SK-N-SH (cell line): ENCODE data around the gene CREB3L1. TPM values are rescaled to one million over a fixed set of nuclear protein-coding genes. Genes with fewer than 3 reads are reported as not detected.

Experiments used
- CTCF ChIA-PET: fragments of 300-600, 350-600 bp; formaldehyde crosslinking; extraction: SDS; loops from one replicate; lab custom pipeline; 2021; lab: Yijun Ruan, JAX
- POLR2A ChIA-PET: fragments of 350-600 bp; sonication (Branson Sonifier 250); formaldehyde crosslinking; extraction: SDS; loops from one replicate; lab custom pipeline; 2020; ENCODE audit warnings: antibody characterized with exemption, inconsistent platforms; lab: Yijun Ruan, JAX
- DNase-seq: peaks from one replicate; pipeline ENCODE4 v3.0.0; 2012
- H2AFZ ChIP-seq: fragments of 200-600 bp; sonication (generic); 2 replicates; pipeline ENCODE4 v1.8.1; 2016; ENCODE audit warnings: antibody characterized with exemption, mild to moderate bottlenecking, low read depth
- H3F3A ChIP-seq: fragments of 200-600 bp; sonication (generic); replicated peaks from 2 replicates; pipeline ENCODE3; 2016; ENCODE audit warnings: antibody characterized with exemption, mild to moderate bottlenecking; ENCODE audit not compliant: insufficient read depth
- H3K27ac ChIP-seq, 2 experiments: fragments of 200-500 bp in 1 of 2; fragments of 200-600 bp in 1 of 2; sonication (Bioruptor generic) in 1 of 2; sonication (generic), shearing (Covaris generic) in 1 of 2; 2 replicates each; pipeline versions ENCODE4 v1.5.1 to v1.6.1; 2014 to 2016; ENCODE audit warnings: low read depth in 2 of 2, inconsistent platforms in 1 of 2, low read length in 1 of 2, mild to moderate bottlenecking in 1 of 2, mixed read lengths in 1 of 2
- H3K27me3 ChIP-seq: fragments of 200-600 bp; sonication (generic), shearing (Covaris generic); 2 replicates; pipeline ENCODE4 v1.6.1; 2016; ENCODE audit warnings: mixed run types; ENCODE audit not compliant: insufficient read depth
- H3K36me3 ChIP-seq, 2 experiments: fragments of 200-500 bp in 1 of 2; fragments of 200-600 bp in 1 of 2; sonication (Bioruptor generic) in 1 of 2; sonication (generic) in 1 of 2; replicated peaks in 1 of 2; 2 replicates each; pipeline versions ENCODE3 to v1.5.1; 2014 to 2016; ENCODE audit warnings: low read length in 1 of 2, mild to moderate bottlenecking in 1 of 2; ENCODE audit not compliant: insufficient read depth in 2 of 2, control insufficient read depth in 1 of 2
- H3K4me1 ChIP-seq, 2 experiments: fragments of 200-500 bp in 1 of 2; fragments of 200-600 bp in 1 of 2; sonication (Bioruptor generic) in 1 of 2; sonication (generic), shearing (Covaris generic) in 1 of 2; 2 replicates each; pipeline versions ENCODE4 v1.5.1 to v1.6.1; 2014 to 2016; ENCODE audit warnings: low read depth in 1 of 2, low read length in 1 of 2, mixed run types in 1 of 2; ENCODE audit not compliant: insufficient read depth in 2 of 2, control insufficient read depth in 1 of 2
- H3K4me2 ChIP-seq: fragments of 200-600 bp; sonication (generic), shearing (Covaris generic); 2 replicates; pipeline ENCODE4 v1.6.1; 2017; ENCODE audit warnings: mixed run types
- H3K4me3 ChIP-seq, 2 experiments: fragments of 200-500 bp in 1 of 2; fragments of 200-600 bp in 1 of 2; sonication (Bioruptor generic) in 1 of 2; sonication (generic), shearing (Covaris generic) in 1 of 2; 2 replicates each; pipeline versions ENCODE4 v1.5.1 to v1.8.1; 2014 to 2016; ENCODE audit warnings: low read depth in 2 of 2, inconsistent platforms in 1 of 2, low read length in 1 of 2, mild to moderate bottlenecking in 1 of 2, mixed read lengths in 1 of 2, moderate library complexity in 1 of 2
- H3K79me2 ChIP-seq: fragments of 200-600 bp; sonication (generic); 2 replicates; pipeline ENCODE4 v1.8.1; 2017; ENCODE audit warnings: mild to moderate bottlenecking; ENCODE audit not compliant: insufficient read depth
- H3K9ac ChIP-seq: fragments of 200-600 bp; sonication (generic); 2 replicates; pipeline ENCODE4 v1.6.1; 2017; ENCODE audit warnings: mixed run types
- H3K9me2 ChIP-seq: fragments of 200-600 bp; sonication (generic); 2 replicates; pipeline ENCODE4 v1.6.1; 2017; ENCODE audit warnings: mixed run types
- H3K9me3 ChIP-seq: fragments of 200-600 bp; sonication (generic); 2 replicates; pipeline ENCODE4 v1.6.1; 2017; ENCODE audit warnings: mixed run types, mild to moderate bottlenecking, moderate library complexity
- H4K20me1 ChIP-seq: fragments of 200-600 bp; sonication (generic); 2 replicates; pipeline ENCODE4 v1.6.1; 2017; ENCODE audit warnings: mild to moderate bottlenecking, mixed run types; ENCODE audit not compliant: insufficient read depth
- ELF1 ChIP-seq: IDR thresholded peaks from 2 replicates; pipeline ENCODE4 v1.4.0; 2012
- FOSL2 ChIP-seq: IDR thresholded peaks from 2 replicates; pipeline ENCODE4 v1.4.0; 2012; ENCODE audit warnings: low read depth, mild to moderate bottlenecking, moderate library complexity, borderline replicate concordance
- GABPA ChIP-seq: IDR thresholded peaks from 2 replicates; pipeline ENCODE4 v1.4.0; 2012; ENCODE audit warnings: low read depth, mild to moderate bottlenecking
- GATA2 ChIP-seq: sonication (generic); formaldehyde crosslinking; IDR thresholded peaks from 2 replicates; pipeline ENCODE4 v1.5.0; 2020; ENCODE audit warnings: mild to moderate bottlenecking, missing genetic modification reagents
- POLR2AphosphoS5 ChIP-seq: IDR thresholded peaks from 2 replicates; pipeline ENCODE4 v1.6.1; 2012; ENCODE audit warnings: low read depth, low read length
- RXRA ChIP-seq: IDR thresholded peaks from 2 replicates; pipeline ENCODE4 v1.4.0; 2012; ENCODE audit warnings: low read depth, mild to moderate bottlenecking, borderline replicate concordance
- TCF12 ChIP-seq: IDR thresholded peaks from 2 replicates; pipeline ENCODE4 v1.4.0; 2012
- YY1 ChIP-seq: IDR thresholded peaks from 2 replicates; pipeline ENCODE4 v1.4.0; 2012; ENCODE audit warnings: low read depth, mild to moderate bottlenecking
- WGBS: methylation state at CpG from one replicate; pipeline ENCODE4 v1.1.6; 2017; ENCODE audit warnings: low lambda C conversion rate; 5-methylcytosine and 5-hydroxymethylcytosine counted together
- polyA plus RNA-seq, 3 experiments: library from polyadenylated mRNA; depleted of rRNA; stranded (reverse); fragments of >200 nt; gene quantifications; 2 replicates each; pipeline ENCODE4 v1.2.3, GENCODE V29; 2012
- TF ChIP-seq, protein P1 (sequence below): fragments of 200-600 bp; sonication (generic); IDR thresholded peaks from 2 replicates; pipeline ENCODE4 v1.6.1; 2017; ENCODE audit warnings: antibody characterized with exemption, mild to moderate bottlenecking, moderate library complexity
- TF ChIP-seq, protein P2 (sequence below): IDR thresholded peaks from 2 replicates; pipeline ENCODE4 v1.4.0; 2012; ENCODE audit warnings: low read depth, borderline replicate concordance

CREB3L1 gene
- polyA plus RNA-seq, 1 of the 3 experiments (the other 2 are of a cell fraction) = 14.0 TPM

GRCh38 chr11:46363455-46364005 is 86.1 kb downstream of the CREB3L1 start (continued):
- TF ChIP-seq, protein P1, sequence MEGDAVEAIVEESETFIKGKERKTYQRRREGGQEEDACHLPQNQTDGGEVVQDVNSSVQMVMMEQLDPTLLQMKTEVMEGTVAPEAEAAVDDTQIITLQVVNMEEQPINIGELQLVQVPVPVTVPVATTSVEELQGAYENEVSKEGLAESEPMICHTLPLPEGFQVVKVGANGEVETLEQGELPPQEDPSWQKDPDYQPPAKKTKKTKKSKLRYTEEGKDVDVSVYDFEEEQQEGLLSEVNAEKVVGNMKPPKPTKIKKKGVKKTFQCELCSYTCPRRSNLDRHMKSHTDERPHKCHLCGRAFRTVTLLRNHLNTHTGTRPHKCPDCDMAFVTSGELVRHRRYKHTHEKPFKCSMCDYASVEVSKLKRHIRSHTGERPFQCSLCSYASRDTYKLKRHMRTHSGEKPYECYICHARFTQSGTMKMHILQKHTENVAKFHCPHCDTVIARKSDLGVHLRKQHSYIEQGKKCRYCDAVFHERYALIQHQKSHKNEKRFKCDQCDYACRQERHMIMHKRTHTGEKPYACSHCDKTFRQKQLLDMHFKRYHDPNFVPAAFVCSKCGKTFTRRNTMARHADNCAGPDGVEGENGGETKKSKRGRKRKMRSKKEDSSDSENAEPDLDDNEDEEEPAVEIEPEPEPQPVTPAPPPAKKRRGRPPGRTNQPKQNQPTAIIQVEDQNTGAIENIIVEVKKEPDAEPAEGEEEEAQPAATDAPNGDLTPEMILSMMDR = peak; percentile 39

DNA sequence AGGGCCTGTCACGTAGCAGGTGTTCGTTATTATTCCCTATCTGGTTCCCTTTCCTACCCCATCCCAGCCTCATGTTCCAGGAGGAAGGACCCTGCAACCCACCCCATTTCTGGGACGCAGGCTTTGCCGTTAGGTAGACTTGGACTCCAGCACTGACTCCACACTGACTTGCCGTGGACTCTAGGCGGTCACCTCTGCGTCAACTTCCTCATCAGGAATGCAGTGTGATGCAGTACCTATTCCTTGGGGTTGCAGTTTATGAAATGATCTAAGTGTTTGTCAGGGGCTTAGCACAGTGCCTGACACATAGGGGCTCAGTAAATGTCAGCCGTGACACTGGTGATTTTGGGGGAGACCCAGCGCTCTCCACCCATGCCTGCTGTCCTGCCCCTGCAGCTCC is 86.6 kb downstream of the CREB3L1 start:
- Histone ChIP-seq H3K9me3 (no peaks in the 10 kb centered on the region), H3F3A (peaks cover 6% of the 10 kb centered on the region), H3K4me3 (no peak overlapping the region), H3K27me3 (no peaks in the 10 kb centered on the region), H3K9ac (0 out of 2 replicates have a peak overlapping the region, but pooled peaks have one; percentile 67), H4K20me1 (no peaks in the 10 kb centered on the region), H3K36me3 (peaks cover 0 to 7% of the 10 kb centered on the region in 2 experiments), H3K9me2 (no peaks in the 10 kb centered on the region), H3K27ac (peak overlapping the region; percentile 89 to 91; a peak in 3 of 4 replicates), H2AFZ (no peak overlapping the region), H3K4me2 (no peak overlapping the region; the same call in 1 of the 2 replicates), H3K4me1 (peaks cover 32 to 54% of the 10 kb centered on the region in 2 experiments; a peak in 3 of 4 replicates), H3K79me2 (peaks cover 35% of the 10 kb centered on the region)
- no peak for TF ChIP-seq POLR2AphosphoS5
- 93% methylated on average over 7 of the region's 9 CpGs for WGBS
- CTCF ChIA-PET = interaction anchor here (1.0 to 18.0 kb wide), 5 partner anchors 14 to 174 kb away, joined by 3 to 423 read pairs (median 4); partner anchors contain the start of genes CHRM4 and DGKZ
- DNase-seq = no peak
- POLR2A ChIA-PET = no interaction called here

DNA sequence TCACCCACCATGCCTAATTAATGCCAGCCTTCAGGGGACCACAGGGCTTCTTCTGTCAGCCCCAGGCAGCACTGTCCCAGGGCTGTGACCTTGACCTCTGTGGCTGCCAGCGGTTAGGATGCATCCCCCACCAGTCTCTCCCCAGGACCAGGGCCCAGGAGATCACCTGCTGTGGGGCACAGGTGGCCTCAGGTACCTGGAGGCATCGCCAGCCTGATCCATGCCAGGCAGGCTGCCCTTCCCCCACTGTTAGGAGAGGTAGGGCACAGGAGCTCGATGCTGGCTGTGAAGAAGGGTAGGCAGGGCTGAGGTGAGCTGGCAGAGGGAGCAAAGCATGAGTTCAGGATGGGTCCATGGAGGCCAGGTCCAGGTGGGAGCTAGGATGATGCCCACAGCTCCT is 87.3 kb downstream of the CREB3L1 start:
- 100% methylated on average over 2 of the region's 3 CpGs for WGBS
- H3F3A ChIP-seq = peaks cover 8% of the 10 kb centered on the region
- H3K4me1 ChIP-seq = peaks cover 32 to 57% of the 10 kb centered on the region in 2 experiments; a peak in 3 of 4 replicates
- H3K4me3 ChIP-seq = no peak overlapping the region
- H3K9me2 ChIP-seq = no peaks in the 10 kb centered on the region
- ChIA-PET POLR2A (no interaction called here), CTCF (interaction anchor here (1.8 to 18.0 kb wide), 3 partner anchors 15 to 254 kb away, joined by 5 to 423 read pairs (median 77); partner anchors contain the start of genes CHRM4 and DGKZ)
- TF ChIP-seq TCF12 (no peak), FOSL2 (no peak), RXRA (no peak), GATA2 (no peak), YY1 (no peak), ELF1 (no peak), GABPA (no peak), POLR2AphosphoS5 (no peak)
- TF ChIP-seq, protein P1 = no peak
- TF ChIP-seq, protein P2, sequence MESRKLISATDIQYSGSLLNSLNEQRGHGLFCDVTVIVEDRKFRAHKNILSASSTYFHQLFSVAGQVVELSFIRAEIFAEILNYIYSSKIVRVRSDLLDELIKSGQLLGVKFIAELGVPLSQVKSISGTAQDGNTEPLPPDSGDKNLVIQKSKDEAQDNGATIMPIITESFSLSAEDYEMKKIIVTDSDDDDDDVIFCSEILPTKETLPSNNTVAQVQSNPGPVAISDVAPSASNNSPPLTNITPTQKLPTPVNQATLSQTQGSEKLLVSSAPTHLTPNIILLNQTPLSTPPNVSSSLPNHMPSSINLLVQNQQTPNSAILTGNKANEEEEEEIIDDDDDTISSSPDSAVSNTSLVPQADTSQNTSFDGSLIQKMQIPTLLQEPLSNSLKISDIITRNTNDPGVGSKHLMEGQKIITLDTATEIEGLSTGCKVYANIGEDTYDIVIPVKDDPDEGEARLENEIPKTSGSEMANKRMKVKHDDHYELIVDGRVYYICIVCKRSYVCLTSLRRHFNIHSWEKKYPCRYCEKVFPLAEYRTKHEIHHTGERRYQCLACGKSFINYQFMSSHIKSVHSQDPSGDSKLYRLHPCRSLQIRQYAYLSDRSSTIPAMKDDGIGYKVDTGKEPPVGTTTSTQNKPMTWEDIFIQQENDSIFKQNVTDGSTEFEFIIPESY = no peak
- no peak for DNase-seq
- H3K4me2 ChIP-seq = no peak overlapping the region
- no peak overlapping the region; a peak in 1 of 4 replicates for H3K27ac ChIP-seq
- peaks cover 32% of the 10 kb centered on the region for H3K79me2 ChIP-seq
- H3K27me3 ChIP-seq = no peaks in the 10 kb centered on the region
- H3K9ac ChIP-seq = no peak overlapping the region
- no peaks in the 10 kb centered on the region for H4K20me1 ChIP-seq
- H3K9me3 ChIP-seq = no peaks in the 10 kb centered on the region
- H3K36me3 ChIP-seq = peaks cover 0 to 7% of the 10 kb centered on the region in 2 experiments
- no peak overlapping the region for H2AFZ ChIP-seq
